Activated CD8-positive, alpha-beta memory T cell treated with anti-CD3 and anti-CD28 coated beads for 24 hours (primary cell): ENCODE measurements around the gene DCLK1.
"Not testable (repeated sequence)": the region's sequence is repeated elsewhere in the genome, so short reads cannot be mapped to it uniquely, and the experiment has no call there.

Experiments
- DNase-seq: peaks from one replicate; pipeline ENCODE4 v3.0.0-alpha.2; 2020

Gene DCLK1

GRCh38 chr13:36031490-36031889 is 99.7 kb downstream of the DCLK1 start:
- DNase-seq = no peak

- no peak for DNase-seq
Observed at GRCh38 chr13:36030670-36031331, 100.4 kb downstream of the DCLK1 start.

GRCh38 chr13:36029166-36029565 is 102.0 kb downstream of the DCLK1 start:
- no peak for DNase-seq

GRCh38 chr13:36028359-36029025 is 102.7 kb downstream of the DCLK1 start:
- DNase-seq = no peak

- DNase-seq = no peak
Observed at GRCh38 chr13:36026531-36026930, 104.7 kb downstream of the DCLK1 start.

- no peak for DNase-seq
Observed at GRCh38 chr13:36014763-36015162, 116.4 kb downstream of the DCLK1 start.

GRCh38 chr13:36006894-36007675 is 124.1 kb downstream of the DCLK1 start:
- DNase-seq = no peak

- no peak for DNase-seq
Observed at GRCh38 chr13:36006347-36006746, 124.8 kb downstream of the DCLK1 start.

GRCh38 chr13:36001561-36001960 is 129.6 kb downstream of the DCLK1 start:
- no peak for DNase-seq

- no peak for DNase-seq
Observed at GRCh38 chr13:36000028-36000427, 131.2 kb downstream of the DCLK1 start.

GRCh38 chr13:35996360-35996759 is 134.8 kb downstream of the DCLK1 start:
- DNase-seq = no peak

- DNase-seq = no peak
Observed at GRCh38 chr13:35995136-35995535, 136.0 kb downstream of the DCLK1 start.

- no peak for DNase-seq
Observed at GRCh38 chr13:35994131-35994966, 136.8 kb downstream of the DCLK1 start.

GRCh38 chr13:35993686-35994085 is 137.5 kb downstream of the DCLK1 start:
- no peak for DNase-seq

- DNase-seq = no peak
Observed at GRCh38 chr13:35992964-35993363, 138.2 kb downstream of the DCLK1 start.

GRCh38 chr13:35990196-35990595 is 141.0 kb downstream of the DCLK1 start:
- no peak for DNase-seq

GRCh38 chr13:35988648-35989081 is 142.5 kb downstream of the DCLK1 start:
- DNase-seq = no peak

GRCh38 chr13:35987572-35988513 is 143.3 kb downstream of the DCLK1 start:
- DNase-seq = no peak

- no peak for DNase-seq
Observed at GRCh38 chr13:35984776-35985453, 146.3 kb downstream of the DCLK1 start.

GRCh38 chr13:35984287-35984686 is 146.9 kb downstream of the DCLK1 start:
- DNase-seq = no peak

GRCh38 chr13:35983703-35984102 is 147.5 kb downstream of the DCLK1 start:
- not testable (repeated sequence) for DNase-seq
